Chondrocyte (in vitro differentiated cells): ENCODE results near the gene CHRDL2. TPM values are rescaled to one million over a fixed set of nuclear protein-coding genes. Genes with fewer than 3 reads are reported as not detected.
A peak's percentile ranks its signal among the peaks of the same experiment; 100 is the strongest.
"Not testable (repeated sequence)": the region's sequence is repeated elsewhere in the genome, so short reads cannot be mapped to it uniquely, and the experiment has no call there.

Experiments used
- DNase-seq: peaks from one replicate; pipeline ENCODE4 v3.0.0; 2021; ENCODE audit warnings: mixed read lengths, low spot score
- H3K27ac Mint-ChIP-seq: one replicate; pipeline ENCODE4 v1.8.0; 2021; ENCODE audit warnings: mild to moderate bottlenecking, moderate library complexity, mixed read lengths; ENCODE audit not compliant: unreplicated experiment
- H3K27me3 Mint-ChIP-seq: 2 replicates; pipeline ENCODE4 v1.8.0; 2021; ENCODE audit warnings: low read depth, mixed read lengths
- H3K36me3 Mint-ChIP-seq: 2 replicates; pipeline ENCODE4 v1.8.0; 2021; ENCODE audit warnings: low read depth, mixed read lengths
- H3K4me1 Mint-ChIP-seq: 2 replicates; pipeline ENCODE4 v1.8.0; 2021; ENCODE audit warnings: low read depth, mild to moderate bottlenecking, mixed read lengths
- H3K4me3 Mint-ChIP-seq: one replicate; pipeline ENCODE4 v1.8.0; 2021; ENCODE audit warnings: mild to moderate bottlenecking, moderate library complexity, mixed read lengths; ENCODE audit not compliant: unreplicated experiment
- H3K9me3 Mint-ChIP-seq: 2 replicates; pipeline ENCODE4 v1.8.0; 2021; ENCODE audit warnings: low read depth, mixed read lengths
- CTCF ChIP-seq: fragments of 200-600 bp; sonication (generic); IDR thresholded peaks from 2 replicates; pipeline ENCODE4 v1.5.0; 2021; ENCODE audit warnings: antibody characterized with exemption, mild to moderate bottlenecking, moderate library complexity
- total RNA-seq: library from RNA; stranded (reverse); gene quantifications from 3 replicates; pipeline ENCODE4 v1.2.1, GENCODE V29; 2021

Gene CHRDL2
- total RNA-seq, 1 donor from 2014 or later = not detected

- H3K4me3 Mint-ChIP-seq = no peak overlapping the region
- no peaks in the 10 kb centered on the region for H3K27me3 Mint-ChIP-seq
- no peaks in the 10 kb centered on the region for H3K9me3 Mint-ChIP-seq
- H3K4me1 Mint-ChIP-seq = peaks cover 22% of the 10 kb centered on the region
- no peaks in the 10 kb centered on the region for H3K36me3 Mint-ChIP-seq
- H3K27ac Mint-ChIP-seq = no peak overlapping the region
- no peak for DNase-seq
- TF ChIP-seq CTCF = no peak
These were observed 39.2 kb upstream of the CHRDL2 start for GRCh38 chr11:74770456-74770855.

GRCh38 chr11:74769055-74769707 lies 38.0 kb upstream of the CHRDL2 start:
- TF ChIP-seq CTCF = no peak
- peaks cover 10% of the 10 kb centered on the region for H3K4me1 Mint-ChIP-seq
- no peaks in the 10 kb centered on the region for H3K36me3 Mint-ChIP-seq
- H3K4me3 Mint-ChIP-seq = no peak overlapping the region
- no peak overlapping the region for H3K27ac Mint-ChIP-seq
- no peaks in the 10 kb centered on the region for H3K9me3 Mint-ChIP-seq
- no peak for DNase-seq
- H3K27me3 Mint-ChIP-seq = no peaks in the 10 kb centered on the region

GRCh38 chr11:74768172-74768651 lies 37.0 kb upstream of the CHRDL2 start:
- not testable (repeated sequence) for H3K27me3 Mint-ChIP-seq, H3K4me3 Mint-ChIP-seq, H3K9me3 Mint-ChIP-seq, DNase-seq, H3K27ac Mint-ChIP-seq, H3K4me1 Mint-ChIP-seq, H3K36me3 Mint-ChIP-seq

GRCh38 chr11:74766905-74767304 lies 35.7 kb upstream of the CHRDL2 start:
- H3K27ac Mint-ChIP-seq = no peak overlapping the region
- no peak for DNase-seq
- no peak overlapping the region for H3K4me3 Mint-ChIP-seq
- H3K27me3 Mint-ChIP-seq = no peaks in the 10 kb centered on the region
- no peaks in the 10 kb centered on the region for H3K4me1 Mint-ChIP-seq
- H3K36me3 Mint-ChIP-seq = peaks cover 4% of the 10 kb centered on the region
- no peak for TF ChIP-seq CTCF
- H3K9me3 Mint-ChIP-seq = no peaks in the 10 kb centered on the region

- no peak overlapping the region for H3K27ac Mint-ChIP-seq
- H3K4me1 Mint-ChIP-seq = peaks cover 33% of the 10 kb centered on the region
- TF ChIP-seq CTCF = no peak
- no peak for DNase-seq
- no peak overlapping the region for H3K4me3 Mint-ChIP-seq
- no peaks in the 10 kb centered on the region for H3K27me3 Mint-ChIP-seq
- no peaks in the 10 kb centered on the region for H3K9me3 Mint-ChIP-seq
- no peaks in the 10 kb centered on the region for H3K36me3 Mint-ChIP-seq
These were observed 25.3 kb upstream of the CHRDL2 start for GRCh38 chr11:74756571-74756970.

GRCh38 chr11:74755395-74755995 lies 24.3 kb upstream of the CHRDL2 start:
- Mint-ChIP-seq H3K27ac (peak overlapping the region; percentile 91), H3K27me3 (no peaks in the 10 kb centered on the region), H3K9me3 (no peaks in the 10 kb centered on the region), H3K4me1 (peaks cover 38% of the 10 kb centered on the region), H3K4me3 (no peak overlapping the region), H3K36me3 (no peaks in the 10 kb centered on the region)
- no peak for TF ChIP-seq CTCF
- DNase-seq = no peak
